Omental fat pad (tissue), 4 donors: ENCODE data around the gene GNPTG. TPM values are rescaled to one million over a fixed set of nuclear protein-coding genes. Genes with fewer than 3 reads are reported as not detected.

Experiments used
- ATAC-seq: fragments of 150-250 bp; one replicate; pipeline ENCODE4 v1.9.1; 2016; ENCODE audit warnings: mild to moderate bottlenecking, moderate library complexity; ENCODE audit not compliant: low FRiP score
- DNase-seq: peaks from one replicate; pipeline ENCODE4 v3.0.0-alpha.2; 2019; ENCODE audit warnings: low spot score
- CTCF ChIP-seq, 3 donors: fragments of 450-650 bp; IDR thresholded peaks; one replicate each; pipeline ENCODE4 v1.5.1; 2016 to 2017; ENCODE audit warnings: antibody characterized with exemption in 3 of 3, mild to moderate bottlenecking in 3 of 3, moderate library complexity in 2 of 3
- total RNA-seq, 4 donors: library from RNA; depleted of rRNA; stranded (reverse); fragments of >200 nt; gene quantifications; one replicate each; pipeline ENCODE4 v1.1.0, GENCODE V29; 2016

GNPTG gene
- total RNA-seq, 4 donors from 2014 or later = 48.3 to 77.1 (median 65.8) TPM

DNA sequence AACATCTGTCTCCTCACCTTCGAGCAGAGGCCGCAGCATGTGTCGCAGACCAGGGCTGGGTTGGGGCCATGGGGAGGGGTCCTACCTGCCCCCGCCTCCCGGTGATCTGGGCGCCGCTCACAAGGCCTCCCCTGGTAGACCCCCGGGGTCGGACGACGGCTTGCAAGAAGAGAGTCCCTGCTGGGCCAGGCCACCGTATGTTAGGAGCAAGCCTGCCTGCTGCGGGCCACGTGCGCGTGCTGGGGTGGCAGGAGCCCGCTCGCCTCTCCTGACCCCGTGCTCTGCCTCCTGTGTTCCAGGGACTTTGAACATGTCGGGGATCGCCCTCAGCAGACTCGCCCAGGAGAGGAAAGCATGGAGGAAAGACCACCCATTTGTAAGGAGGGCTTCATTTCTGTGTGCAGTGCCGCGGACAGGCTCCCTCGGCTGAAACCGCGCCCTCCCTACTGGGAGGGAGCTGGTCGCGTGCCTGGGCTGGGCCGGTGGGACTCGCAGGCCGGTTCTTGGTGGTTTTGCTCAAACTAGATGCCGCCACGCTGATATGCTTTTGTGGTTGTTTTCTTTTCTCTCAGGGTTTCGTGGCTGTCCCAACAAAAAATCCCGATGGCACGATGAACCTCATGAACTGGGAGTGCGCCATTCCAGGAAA, 37.9 kb upstream of the GNPTG start:
- ATAC-seq = no peak
- TF ChIP-seq CTCF (IDR thresholded peaks at IDR 0.05) = no peak
- no peak for DNase-seq

DNA sequence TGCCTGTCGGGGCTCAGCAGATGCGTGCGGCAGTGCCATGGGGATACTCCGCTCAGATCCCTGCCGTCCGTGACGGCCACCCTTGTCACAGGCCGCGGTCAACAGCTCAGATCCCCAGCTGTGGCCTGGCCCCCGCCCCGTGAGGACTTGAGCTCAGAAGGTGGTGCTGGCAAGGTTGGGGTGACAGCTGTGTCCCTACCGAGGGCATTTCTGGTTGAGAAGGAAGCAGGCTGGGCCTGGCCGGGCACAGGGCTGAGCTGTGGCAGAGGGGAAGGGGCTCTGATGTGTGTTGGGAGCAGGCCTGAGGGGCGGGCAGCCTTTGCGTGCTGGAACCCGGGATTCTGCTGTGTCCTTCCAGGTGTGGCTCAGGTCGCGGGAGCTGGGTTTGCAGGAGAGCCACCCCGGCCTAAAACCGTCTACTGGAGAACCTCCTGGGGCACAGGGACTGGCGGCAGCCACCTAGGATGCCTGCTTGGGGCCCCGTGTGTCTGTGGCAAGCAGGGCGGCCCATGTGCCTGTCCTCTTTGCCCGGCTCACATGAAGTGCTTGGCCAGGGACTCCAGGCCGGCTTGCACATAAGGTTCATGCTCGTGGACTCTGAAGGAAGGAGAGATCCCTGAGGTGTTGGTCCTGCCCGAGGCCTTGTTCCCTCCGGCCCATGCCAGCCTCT, 37.2 kb upstream of the GNPTG start:
- no peak for TF ChIP-seq CTCF (IDR thresholded peaks at IDR 0.05)
- ATAC-seq (no peak), DNase-seq (no peak)

- ATAC-seq (no peak), DNase-seq (no peak)
- TF ChIP-seq CTCF (IDR thresholded peaks at IDR 0.05) = no peak
Measured at GRCh38 chr16:1315081-1316032, 36.4 kb upstream of the GNPTG start.

GRCh38 chr16:1316033-1316405, 35.7 kb upstream of the GNPTG start:
- DNase-seq = no peak
- no peak for TF ChIP-seq CTCF (IDR thresholded peaks at IDR 0.05)
- ATAC-seq = no peak

- TF ChIP-seq CTCF (IDR thresholded peaks at IDR 0.05) = no peak
- DNase-seq = no peak
- ATAC-seq = no peak
Measured at GRCh38 chr16:1317479-1318267, 34.1 kb upstream of the GNPTG start.

DNA sequence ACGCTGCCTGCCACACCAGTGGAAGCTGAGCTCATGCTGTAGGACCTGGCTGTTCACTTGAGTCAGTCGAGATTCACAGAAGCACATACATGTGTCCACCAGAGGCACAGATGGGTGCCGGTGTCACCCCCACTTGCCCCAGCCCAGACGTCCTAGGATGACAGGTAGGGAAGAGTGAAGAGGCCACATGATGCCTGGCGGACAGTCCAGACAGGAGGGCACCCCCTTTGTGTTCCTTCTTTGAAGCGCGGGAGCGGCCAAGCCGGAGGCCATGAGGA, 33.5 kb upstream of the GNPTG start:
- DNase-seq (no peak), ATAC-seq (no peak)
- no peak for TF ChIP-seq CTCF (IDR thresholded peaks at IDR 0.05)
